IPS-20b (cell line): ENCODE results near the gene TRAF6.
"Not testable (repeated sequence)": the region's sequence is repeated elsewhere in the genome, so short reads cannot be mapped to it uniquely, and the experiment has no call there.

ENCODE experiments used
- H3K27ac ChIP-seq: one replicate; pipeline ENCODE4 v1.5.1; 2013; ENCODE audit warnings: low read length
- H3K27me3 ChIP-seq: 2 replicates; pipeline ENCODE4 v1.6.1; 2013; ENCODE audit warnings: mild to moderate bottlenecking, low read length, inconsistent platforms; ENCODE audit not compliant: insufficient read depth
- H3K36me3 ChIP-seq: 2 replicates; pipeline ENCODE4 v1.6.1; 2013; ENCODE audit warnings: low read depth, mild to moderate bottlenecking, inconsistent platforms, low read length, moderate library complexity; ENCODE audit not compliant: insufficient read depth
- H3K4me1 ChIP-seq: 2 replicates; pipeline ENCODE4 v1.6.1; 2013; ENCODE audit warnings: mild to moderate bottlenecking, control low read depth, inconsistent platforms, low read length, moderate library complexity; ENCODE audit not compliant: insufficient read depth
- H3K4me3 ChIP-seq: 2 replicates; pipeline ENCODE4 v1.5.1; 2013; ENCODE audit warnings: mild to moderate bottlenecking, low read length, inconsistent platforms
- H3K9ac ChIP-seq: 2 replicates; pipeline ENCODE4 v1.6.1; 2013; ENCODE audit warnings: low read depth, mild to moderate bottlenecking, inconsistent platforms, low read length, moderate library complexity
- H3K9me3 ChIP-seq: 2 replicates; pipeline ENCODE4 v1.6.1; 2013; ENCODE audit warnings: mild to moderate bottlenecking, low read depth, low read length, inconsistent platforms; ENCODE audit not compliant: insufficient read depth

The TRAF6 gene, protein sequence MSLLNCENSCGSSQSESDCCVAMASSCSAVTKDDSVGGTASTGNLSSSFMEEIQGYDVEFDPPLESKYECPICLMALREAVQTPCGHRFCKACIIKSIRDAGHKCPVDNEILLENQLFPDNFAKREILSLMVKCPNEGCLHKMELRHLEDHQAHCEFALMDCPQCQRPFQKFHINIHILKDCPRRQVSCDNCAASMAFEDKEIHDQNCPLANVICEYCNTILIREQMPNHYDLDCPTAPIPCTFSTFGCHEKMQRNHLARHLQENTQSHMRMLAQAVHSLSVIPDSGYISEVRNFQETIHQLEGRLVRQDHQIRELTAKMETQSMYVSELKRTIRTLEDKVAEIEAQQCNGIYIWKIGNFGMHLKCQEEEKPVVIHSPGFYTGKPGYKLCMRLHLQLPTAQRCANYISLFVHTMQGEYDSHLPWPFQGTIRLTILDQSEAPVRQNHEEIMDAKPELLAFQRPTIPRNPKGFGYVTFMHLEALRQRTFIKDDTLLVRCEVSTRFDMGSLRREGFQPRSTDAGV

DNA sequence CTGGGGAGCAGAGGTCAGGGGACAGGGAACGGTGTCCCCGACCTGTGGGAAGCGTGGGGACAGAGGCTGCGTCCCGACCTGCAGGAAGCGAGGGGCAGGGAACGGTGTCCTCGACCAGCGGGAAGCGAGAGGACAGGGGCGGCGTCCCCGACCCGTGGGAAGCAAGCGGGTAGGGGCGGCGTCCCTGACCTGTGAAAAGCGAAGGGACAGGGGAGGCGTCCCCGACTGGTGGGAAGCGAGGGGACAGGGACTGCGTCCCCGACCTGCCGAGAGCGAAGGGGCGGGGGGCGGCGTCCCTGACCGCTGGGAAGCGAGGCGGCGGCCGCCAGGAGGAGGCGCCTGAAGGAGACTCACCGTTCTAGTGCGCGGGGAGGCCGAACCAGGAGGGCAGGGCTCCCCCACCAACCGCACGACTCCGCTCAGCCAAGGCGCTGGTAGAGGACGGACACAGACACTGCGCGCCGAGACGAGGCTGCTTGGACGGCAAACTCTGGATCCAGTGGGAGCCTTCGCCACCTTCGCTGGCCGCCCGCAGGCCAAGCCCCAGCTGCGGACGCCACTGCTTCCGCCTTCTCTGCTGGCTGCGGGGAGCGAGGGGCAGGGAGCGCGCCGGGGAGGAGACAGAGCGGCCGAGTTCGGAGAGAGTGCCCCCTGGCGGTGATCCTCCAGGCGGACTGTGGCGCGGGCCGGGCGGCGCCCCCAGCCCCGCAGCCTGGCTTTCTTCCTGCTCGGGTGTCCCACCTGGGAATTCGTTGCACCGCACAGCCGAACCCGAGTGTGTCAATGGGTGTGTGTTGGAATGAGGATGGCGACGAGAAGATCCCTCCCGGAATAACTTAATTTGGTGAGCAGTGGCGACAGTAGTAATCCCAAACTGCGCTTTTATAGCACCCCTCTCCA, at the start of gene TRAF6:
TSS of gene TRAF6 (minus strand) at position 579 of the 900 bp plus-strand sequence. CDS start 8,757 bp downstream, outside the sequence.
- Histone ChIP-seq H3K36me3 (no peaks in the 10 kb centered on the region), H3K4me3 (peak within 1 kb of the TSS; percentile 87), H3K4me1 (peaks cover 7% of the 10 kb centered on the region; the same call in 1 of the 2 replicates), H3K27ac (peak within 1 kb of the TSS; percentile 60), H3K9me3 (no peaks in the 10 kb centered on the region), H3K27me3 (peaks cover 15% of the 10 kb centered on the region; the same call in 1 of the 2 replicates), H3K9ac (peak within 1 kb of the TSS; percentile 88)

DNA sequence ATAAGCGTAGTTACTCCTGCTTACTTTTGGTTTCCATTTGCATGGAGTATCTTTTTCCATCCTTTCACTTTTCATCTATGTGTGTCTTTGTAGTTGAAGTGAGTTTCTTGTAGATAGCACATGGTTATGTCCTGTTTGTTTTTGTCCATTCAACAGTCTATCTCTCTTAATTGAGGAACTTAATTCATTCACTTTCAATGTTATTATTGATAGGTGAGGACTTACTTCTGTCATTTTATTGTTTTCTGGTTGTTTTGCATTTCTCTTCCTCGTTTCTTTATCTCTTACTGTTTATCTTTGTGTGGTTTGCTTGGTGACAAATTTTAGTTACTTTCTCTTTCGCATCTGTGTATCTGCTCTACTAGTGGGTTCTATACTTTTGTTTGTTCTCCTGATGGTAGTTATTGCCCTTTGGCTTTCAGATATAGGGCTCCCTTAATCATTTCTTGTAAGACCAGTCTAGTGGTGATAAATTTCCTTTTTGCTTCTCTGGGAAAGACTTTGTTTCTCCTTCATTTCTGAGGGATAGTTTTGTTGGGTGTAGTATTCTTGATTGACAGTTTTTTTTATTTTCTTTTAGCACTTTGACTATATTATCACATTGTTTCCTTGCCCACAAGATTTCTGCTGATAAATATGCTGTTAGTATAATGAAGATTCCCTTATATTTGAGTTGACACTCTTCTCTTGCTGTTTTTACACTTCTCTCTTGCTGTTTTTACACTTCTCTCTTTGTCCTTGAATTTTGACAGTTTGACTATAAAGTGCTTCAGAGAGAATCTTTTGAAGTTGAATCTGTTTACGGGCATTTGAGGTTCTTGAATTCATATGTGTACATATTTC, 48.7 kb upstream of the TRAF6 start:
- Histone ChIP-seq H3K9ac (no peak overlapping the region), H3K4me1 (no peaks in the 10 kb centered on the region), H3K9me3 (no peaks in the 10 kb centered on the region), H3K4me3 (no peak overlapping the region), H3K27ac (no peak overlapping the region), H3K27me3 (no peaks in the 10 kb centered on the region), H3K36me3 (no peaks in the 10 kb centered on the region)

DNA sequence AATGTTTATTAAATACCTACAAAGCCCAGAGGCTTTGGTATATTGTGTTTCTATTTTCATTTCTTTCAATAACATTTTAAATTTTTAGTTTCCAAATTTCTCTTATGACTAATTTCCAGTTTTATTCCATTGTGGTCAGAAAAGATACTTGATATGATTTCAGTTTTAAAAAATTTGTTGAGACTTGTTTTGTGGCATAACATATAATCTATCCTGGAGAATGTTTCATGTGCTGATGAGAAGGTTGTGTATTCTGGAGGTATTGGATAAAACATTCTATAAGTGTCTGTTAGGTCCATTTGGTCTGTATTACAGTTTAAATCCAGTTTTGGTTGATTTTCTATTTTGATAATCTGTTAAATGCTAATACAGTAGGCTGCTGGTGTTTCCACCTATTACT, 47.9 kb upstream of the TRAF6 start:
- Histone ChIP-seq H3K9ac (no peak overlapping the region), H3K9me3 (no peaks in the 10 kb centered on the region), H3K27me3 (no peaks in the 10 kb centered on the region), H3K27ac (no peak overlapping the region), H3K4me1 (no peaks in the 10 kb centered on the region), H3K4me3 (no peak overlapping the region), H3K36me3 (no peaks in the 10 kb centered on the region)

- not testable (repeated sequence) for H3K9ac ChIP-seq, H3K9me3 ChIP-seq, H3K4me3 ChIP-seq, H3K36me3 ChIP-seq, H3K27me3 ChIP-seq, H3K27ac ChIP-seq, H3K4me1 ChIP-seq
Measured at GRCh38 chr11:36557390-36557789, 47.3 kb upstream of the TRAF6 start.

DNA sequence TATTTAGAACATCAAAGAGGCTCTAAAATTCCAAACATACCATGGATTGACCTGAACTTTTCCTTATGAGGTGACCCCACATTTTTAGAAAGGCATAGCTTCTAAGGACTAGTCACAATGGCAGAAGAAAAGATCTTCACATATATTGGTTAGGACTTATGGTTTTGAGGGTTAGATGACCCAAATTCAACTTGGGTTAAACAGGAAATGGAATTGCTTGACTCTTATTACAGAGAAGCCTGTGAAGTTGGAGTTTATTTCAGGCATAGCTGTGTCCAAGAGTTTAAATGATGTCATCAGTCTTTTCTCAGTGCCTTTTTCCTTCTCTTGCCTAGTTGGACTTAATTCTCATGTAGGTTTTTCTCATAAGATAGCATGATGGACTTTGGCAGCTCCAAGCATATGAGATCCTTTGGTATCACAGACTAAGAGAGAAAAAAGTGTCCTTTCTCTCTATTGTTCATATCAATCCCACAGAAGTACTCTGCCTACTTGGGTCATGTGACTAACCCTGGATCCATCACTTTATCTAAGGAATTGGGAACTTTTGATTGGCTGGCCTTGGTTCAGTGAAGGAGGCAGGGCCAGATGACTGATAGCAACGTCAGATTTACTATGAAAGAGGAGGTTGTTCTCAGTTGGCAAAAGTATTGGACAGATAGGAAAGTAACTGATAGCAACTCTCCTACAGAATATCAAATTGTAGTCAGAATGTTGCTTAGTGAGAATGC, 40.5 kb upstream of the TRAF6 start:
- Histone ChIP-seq H3K4me3 (no peak overlapping the region), H3K9me3 (no peaks in the 10 kb centered on the region), H3K4me1 (no peaks in the 10 kb centered on the region), H3K36me3 (no peaks in the 10 kb centered on the region), H3K9ac (no peak overlapping the region), H3K27me3 (no peaks in the 10 kb centered on the region), H3K27ac (no peak overlapping the region)

GRCh38 chr11:36540998-36541397, 30.9 kb upstream of the TRAF6 start:
- H3K27ac ChIP-seq: no peak overlapping the region
- no peaks in the 10 kb centered on the region for H3K9me3 ChIP-seq
- H3K4me3 ChIP-seq: no peak overlapping the region
- no peak overlapping the region for H3K9ac ChIP-seq
- H3K36me3 ChIP-seq: no peaks in the 10 kb centered on the region
- no peaks in the 10 kb centered on the region for H3K27me3 ChIP-seq
- no peaks in the 10 kb centered on the region; the same call in 1 of the 2 replicates for H3K4me1 ChIP-seq

DNA sequence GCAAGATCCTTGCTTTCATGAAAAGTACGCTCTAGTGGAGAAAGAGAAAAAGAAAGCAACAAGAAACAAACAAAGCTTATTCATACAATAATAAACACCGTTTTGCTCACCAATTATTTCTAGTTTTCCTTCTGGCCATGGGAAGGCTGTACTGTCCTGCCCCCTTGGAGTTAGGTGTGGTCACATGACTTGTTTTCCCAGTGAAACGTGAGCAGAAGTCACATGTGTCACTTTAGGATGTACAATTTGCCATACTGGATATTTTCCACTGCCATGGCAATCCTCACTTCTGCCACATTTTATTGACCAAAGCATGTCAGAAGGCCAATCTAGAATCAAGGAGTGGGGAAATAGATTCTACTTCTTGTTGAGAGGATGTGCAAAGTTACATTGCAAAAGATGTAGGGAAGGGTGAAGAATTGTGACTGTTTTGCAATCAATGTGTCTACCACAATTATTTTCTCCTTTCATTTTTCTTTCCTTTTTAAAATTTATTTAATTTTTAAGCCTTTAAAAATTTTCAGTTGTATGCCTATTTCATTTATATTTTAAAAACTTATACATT, 24.3 kb upstream of the TRAF6 start:
- Histone ChIP-seq H3K27ac (no peak overlapping the region), H3K9me3 (no peaks in the 10 kb centered on the region), H3K9ac (no peak overlapping the region), H3K36me3 (no peaks in the 10 kb centered on the region), H3K27me3 (no peaks in the 10 kb centered on the region), H3K4me1 (no peaks in the 10 kb centered on the region), H3K4me3 (no peak overlapping the region)

DNA sequence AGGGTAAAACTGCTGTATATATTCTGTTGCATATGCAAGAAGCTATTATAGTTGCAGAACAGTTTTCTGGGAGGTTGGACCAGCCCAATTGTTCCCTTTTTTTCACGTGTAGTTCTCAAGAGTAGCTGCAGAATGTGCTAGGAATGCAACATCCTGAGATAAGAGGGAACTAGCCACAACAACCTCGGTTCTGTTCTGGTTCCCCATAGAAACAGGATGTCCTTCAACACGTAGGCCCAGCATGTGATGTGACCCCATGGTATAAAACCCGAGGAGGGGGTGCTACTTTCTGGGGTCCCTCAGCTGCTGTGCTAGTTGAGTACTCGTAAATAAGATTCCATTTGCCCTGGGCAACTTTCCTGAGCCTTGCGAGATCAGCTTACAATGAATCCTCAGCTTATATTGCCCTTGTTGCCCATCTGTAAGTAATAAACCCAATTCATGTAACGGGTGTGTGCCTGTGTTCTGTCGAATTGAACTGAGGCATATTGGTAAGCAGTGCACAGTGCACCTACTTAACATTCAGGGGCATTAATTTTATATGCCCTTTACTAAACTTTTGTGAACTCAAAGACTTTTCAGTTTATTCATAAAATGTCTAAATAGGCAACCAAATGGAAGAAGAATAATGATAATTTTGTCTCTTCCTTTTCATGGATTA, 23.0 kb upstream of the TRAF6 start:
- Histone ChIP-seq H3K9ac (no peak overlapping the region), H3K4me1 (no peaks in the 10 kb centered on the region), H3K4me3 (no peak overlapping the region), H3K9me3 (no peaks in the 10 kb centered on the region), H3K27ac (no peak overlapping the region), H3K36me3 (no peaks in the 10 kb centered on the region), H3K27me3 (no peaks in the 10 kb centered on the region)

- Histone ChIP-seq H3K27me3 (no peaks in the 10 kb centered on the region), H3K9me3 (no peaks in the 10 kb centered on the region), H3K4me1 (no peaks in the 10 kb centered on the region), H3K36me3 (no peaks in the 10 kb centered on the region), H3K27ac (no peak overlapping the region), H3K4me3 (no peak overlapping the region), H3K9ac (no peak overlapping the region)
Measured at GRCh38 chr11:36530840-36531239, 20.8 kb upstream of the TRAF6 start.

DNA sequence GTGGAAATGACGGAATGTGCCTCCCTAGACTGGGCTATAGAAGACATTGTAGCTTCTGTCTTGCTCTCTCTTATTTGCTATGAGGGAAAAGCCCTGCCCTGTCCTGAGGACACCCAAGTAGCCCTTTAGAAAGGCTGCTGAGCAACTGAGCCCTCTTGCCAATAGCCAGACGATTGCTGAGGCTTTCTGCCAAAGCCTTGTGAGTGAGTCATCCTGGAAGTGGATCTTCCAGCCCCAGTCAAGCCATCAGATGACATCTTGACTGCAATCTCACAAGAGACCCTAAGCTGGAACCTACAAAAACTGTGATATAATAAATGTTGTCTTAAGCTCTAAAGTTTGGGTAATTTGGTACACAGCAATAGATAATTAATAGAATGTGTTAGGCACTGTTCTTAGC, 3.9 kb upstream of the TRAF6 start:
- H3K27ac ChIP-seq: no peak overlapping the region
- H3K9ac ChIP-seq: no peak overlapping the region
- H3K36me3 ChIP-seq: no peaks in the 10 kb centered on the region
- peaks cover 15% of the 10 kb centered on the region; the same call in 1 of the 2 replicates for H3K27me3 ChIP-seq
- peaks cover 2% of the 10 kb centered on the region; the same call in 1 of the 2 replicates for H3K4me1 ChIP-seq
- no peak overlapping the region for H3K4me3 ChIP-seq
- H3K9me3 ChIP-seq: no peaks in the 10 kb centered on the region
